ENCODE data around the gene HSPE1.

DNA sequence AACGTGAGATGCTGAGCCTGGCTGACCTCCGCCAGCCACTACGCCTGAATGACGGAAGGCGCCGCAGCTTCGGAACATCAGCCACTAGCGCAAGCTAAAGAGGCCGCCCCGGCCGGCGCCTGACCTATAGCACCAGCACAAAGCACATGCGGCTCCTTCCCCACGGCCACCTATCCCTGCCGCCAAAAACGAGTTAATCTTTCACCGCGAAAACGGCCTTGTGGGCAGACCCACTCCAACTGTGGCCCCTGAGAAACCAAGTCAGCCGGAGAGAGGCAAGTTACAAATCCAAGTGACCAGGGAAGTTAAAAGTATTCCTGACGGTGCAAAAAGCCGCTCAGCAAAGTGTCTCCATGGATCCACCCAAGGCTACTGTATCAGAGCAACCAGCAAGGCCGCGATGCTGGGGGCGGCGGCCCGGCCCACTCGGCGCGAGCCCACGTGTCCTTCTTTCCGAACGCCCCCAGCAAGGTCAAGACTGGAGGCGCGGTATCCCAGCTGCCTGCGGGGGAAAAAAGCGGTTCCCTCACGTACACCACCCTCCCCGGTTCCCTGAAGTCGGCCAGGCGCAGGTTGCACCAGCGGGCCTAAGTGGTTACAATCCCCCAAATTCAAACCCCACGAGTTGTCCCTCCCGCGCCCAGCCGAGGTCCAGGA lies 1.1 kb upstream of the HSPE1 start:
- no peak for TF ChIP-seq EZH2 (IDR thresholded peaks at IDR 0.05)
- no peak for TF ChIP-seq POLR2AphosphoS5 (IDR thresholded peaks at IDR 0.05; ENCODE audit: borderline replicate concordance, low read depth, low read length)
